ENCODE data around the gene PIGX.

GRCh38 chr3:196691386-196691785, 20.8 kb upstream of the PIGX start:
- no peak for TF ChIP-seq POLR2A (IDR thresholded peaks at IDR 0.05)
- no peak for TF ChIP-seq CTCF (IDR thresholded peaks at IDR 0.05)
- no peak for TF ChIP-seq POLR2AphosphoS5 (IDR thresholded peaks at IDR 0.05)
- no peak for TF ChIP-seq EP300 (IDR thresholded peaks at IDR 0.05)

Measured in upper lobe of left lung (tissue), 4 donors.